T-helper 17 cell (primary cell): ENCODE data around the gene DSTN. TPM values are rescaled to one million over a fixed set of nuclear protein-coding genes. Genes with fewer than 3 reads are reported as not detected.

ENCODE experiments used
- ATAC-seq: fragments of 150-1000 bp; cut with Tn5 transposase; 2 replicates; pipeline ENCODE4 v1.10.0; 2021; ENCODE audit warnings: mild to moderate bottlenecking, moderate library complexity
- DNase-seq, 3 donors: peaks; one replicate each; pipeline versions ENCODE4 v3.0.0 to v3.0.0-alpha.2; 2020 to 2021
- H3K9me3 ChIP-seq: one replicate; pipeline ENCODE4 v1.7.0; 2013; ENCODE audit warnings: low read length, mild to moderate bottlenecking; ENCODE audit not compliant: control insufficient read depth, poor library complexity, severe bottlenecking
- H3K27ac Mint-ChIP-seq: one replicate; pipeline ENCODE4 v1.8.0; 2022; ENCODE audit warnings: mild to moderate bottlenecking, moderate library complexity, mixed read lengths
- H3K27me3 Mint-ChIP-seq: one replicate; pipeline ENCODE4 v1.8.0; 2022; ENCODE audit warnings: mixed read lengths
- H3K36me3 Mint-ChIP-seq: one replicate; pipeline ENCODE4 v1.8.0; 2022; ENCODE audit warnings: low read depth, mixed read lengths
- H3K4me1 Mint-ChIP-seq: one replicate; pipeline ENCODE4 v1.8.0; 2022; ENCODE audit warnings: mild to moderate bottlenecking, mixed read lengths
- H3K4me3 Mint-ChIP-seq: one replicate; pipeline ENCODE4 v1.8.0; 2022; ENCODE audit warnings: mild to moderate bottlenecking, moderate library complexity, mixed read lengths
- total RNA-seq, 4 donors: library from RNA in 2 of 4; stranded (reverse) in 2 of 4; gene quantifications; one replicate each; pipeline ENCODE4 v1.2.3 and lab custom pipeline; 2022 to 2026

The DSTN gene
- total RNA-seq, 2 donors from 2014 or later, result 41.4 to 46.5 TPM

GRCh38 chr20:17640146-17640874, 70.4 kb downstream of the DSTN start:
- peaks cover 4% of the 10 kb centered on the region for H3K36me3 Mint-ChIP-seq
- H3K27ac Mint-ChIP-seq, result no peak overlapping the region
- DNase-seq (no peak), ATAC-seq (no peak)
- peaks cover 4% of the 10 kb centered on the region for H3K4me1 Mint-ChIP-seq
- H3K9me3 ChIP-seq, result no peaks in the 10 kb centered on the region
- H3K4me3 Mint-ChIP-seq, result no peak overlapping the region
- no peaks in the 10 kb centered on the region for H3K27me3 Mint-ChIP-seq

- Mint-ChIP-seq H3K27me3 (no peaks in the 10 kb centered on the region), H3K4me3 (no peak overlapping the region), H3K36me3 (peaks cover 2% of the 10 kb centered on the region), H3K4me1 (peaks cover 4% of the 10 kb centered on the region), H3K27ac (no peak overlapping the region)
- ATAC-seq, result no peak
- no peak for DNase-seq
- no peaks in the 10 kb centered on the region for H3K9me3 ChIP-seq
Observed at GRCh38 chr20:17640875-17641378, 71.1 kb downstream of the DSTN start.

GRCh38 chr20:17641520-17641964, 71.7 kb downstream of the DSTN start:
- Mint-ChIP-seq H3K27ac (no peak overlapping the region), H3K4me3 (no peak overlapping the region), H3K36me3 (peaks cover 2% of the 10 kb centered on the region), H3K4me1 (peaks cover 4% of the 10 kb centered on the region), H3K27me3 (no peaks in the 10 kb centered on the region)
- ATAC-seq (no peak), DNase-seq (no peak)
- H3K9me3 ChIP-seq, result no peaks in the 10 kb centered on the region

GRCh38 chr20:17641993-17642392, 72.1 kb downstream of the DSTN start:
- Mint-ChIP-seq H3K36me3 (peaks cover 2% of the 10 kb centered on the region), H3K27me3 (no peaks in the 10 kb centered on the region), H3K27ac (no peak overlapping the region), H3K4me1 (peaks cover 4% of the 10 kb centered on the region), H3K4me3 (no peak overlapping the region)
- H3K9me3 ChIP-seq, result no peaks in the 10 kb centered on the region
- DNase-seq (no peak), ATAC-seq (no peak)

- no peaks in the 10 kb centered on the region for H3K9me3 ChIP-seq
- no peak for ATAC-seq
- H3K4me3 Mint-ChIP-seq, result no peak overlapping the region
- H3K27ac Mint-ChIP-seq, result peak overlapping the region; percentile 49
- H3K4me1 Mint-ChIP-seq, result peaks cover 4% of the 10 kb centered on the region
- no peak for DNase-seq
- H3K27me3 Mint-ChIP-seq, result no peaks in the 10 kb centered on the region
- H3K36me3 Mint-ChIP-seq, result peaks cover 2% of the 10 kb centered on the region
Observed at GRCh38 chr20:17642404-17643269, 72.8 kb downstream of the DSTN start.

- no peak for DNase-seq
- no peak overlapping the region for H3K27ac Mint-ChIP-seq
- peaks cover 4% of the 10 kb centered on the region for H3K4me1 Mint-ChIP-seq
- peaks cover 2% of the 10 kb centered on the region for H3K36me3 Mint-ChIP-seq
- no peak overlapping the region for H3K4me3 Mint-ChIP-seq
- no peak for ATAC-seq
- no peaks in the 10 kb centered on the region for H3K27me3 Mint-ChIP-seq
- no peaks in the 10 kb centered on the region for H3K9me3 ChIP-seq
Observed at GRCh38 chr20:17643531-17644188, 73.8 kb downstream of the DSTN start.

- Mint-ChIP-seq H3K4me3 (no peak overlapping the region), H3K27me3 (no peaks in the 10 kb centered on the region), H3K27ac (no peak overlapping the region), H3K36me3 (peaks cover 2% of the 10 kb centered on the region), H3K4me1 (peaks cover 7% of the 10 kb centered on the region)
- ATAC-seq, result no peak
- H3K9me3 ChIP-seq, result no peaks in the 10 kb centered on the region
- DNase-seq, result no peak
Observed at GRCh38 chr20:17644451-17644850, 74.6 kb downstream of the DSTN start.

GRCh38 chr20:17645010-17645409, 75.1 kb downstream of the DSTN start:
- Mint-ChIP-seq H3K4me1 (peaks cover 7% of the 10 kb centered on the region), H3K36me3 (peaks cover 2% of the 10 kb centered on the region), H3K27ac (no peak overlapping the region), H3K27me3 (no peaks in the 10 kb centered on the region), H3K4me3 (no peak overlapping the region)
- no peak for DNase-seq
- H3K9me3 ChIP-seq, result no peaks in the 10 kb centered on the region
- no peak for ATAC-seq

- no peaks in the 10 kb centered on the region for H3K27me3 Mint-ChIP-seq
- H3K4me1 Mint-ChIP-seq, result peaks cover 4% of the 10 kb centered on the region
- DNase-seq (no peak), ATAC-seq (no peak)
- no peaks in the 10 kb centered on the region for H3K9me3 ChIP-seq
- no peak overlapping the region for H3K4me3 Mint-ChIP-seq
- no peak overlapping the region for H3K27ac Mint-ChIP-seq
- no peaks in the 10 kb centered on the region for H3K36me3 Mint-ChIP-seq
Observed at GRCh38 chr20:17645546-17646208, 75.8 kb downstream of the DSTN start.

- ATAC-seq (no peak), DNase-seq (no peak)
- Mint-ChIP-seq H3K4me3 (no peak overlapping the region), H3K27me3 (no peaks in the 10 kb centered on the region), H3K4me1 (peaks cover 4% of the 10 kb centered on the region), H3K36me3 (no peaks in the 10 kb centered on the region), H3K27ac (peak overlapping the region; percentile 6)
- H3K9me3 ChIP-seq, result no peaks in the 10 kb centered on the region
Observed at GRCh38 chr20:17646209-17646960, 76.5 kb downstream of the DSTN start.

- Mint-ChIP-seq H3K36me3 (no peaks in the 10 kb centered on the region), H3K4me3 (no peak overlapping the region), H3K27me3 (no peaks in the 10 kb centered on the region), H3K27ac (peak overlapping the region; percentile 6), H3K4me1 (peaks cover 4% of the 10 kb centered on the region)
- H3K9me3 ChIP-seq, result no peaks in the 10 kb centered on the region
- DNase-seq (no peak), ATAC-seq (no peak)
Observed at GRCh38 chr20:17646961-17647301, 77.1 kb downstream of the DSTN start.
